GM12892 (cell line): ENCODE results near the gene ZMYND19.

ENCODE experiments used
- POLR2A ChIP-seq: IDR thresholded peaks from 2 replicates; pipeline ENCODE4 v1.6.1; 2011; ENCODE audit warnings: low read depth, low read length, control low read depth
- POLR2AphosphoS5 ChIP-seq: IDR thresholded peaks from 2 replicates; pipeline ENCODE4 v1.6.1; 2011; ENCODE audit warnings: low read depth, low read length, control low read depth

DNA sequence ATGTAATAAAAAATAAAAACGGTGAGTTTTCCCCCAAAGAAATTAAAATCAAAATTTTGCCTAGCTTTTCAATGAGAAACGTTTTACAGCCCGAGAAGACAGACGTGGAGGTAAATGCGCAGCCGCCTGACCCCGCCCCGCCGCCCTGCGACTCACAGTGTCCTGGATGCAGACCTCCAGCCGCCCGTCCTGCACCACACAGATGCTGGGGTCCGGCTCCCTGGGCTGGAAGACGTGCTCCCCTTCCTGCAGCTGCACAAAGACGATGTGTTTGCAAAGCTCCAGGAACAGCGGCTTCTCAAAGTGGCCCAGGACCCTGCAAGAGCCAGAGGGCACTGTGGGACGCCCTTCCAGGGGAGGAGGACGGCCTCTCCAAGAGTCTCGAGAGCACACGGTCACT is 47.8 kb downstream of the ZMYND19 start:
- no peak for TF ChIP-seq POLR2AphosphoS5
- TF ChIP-seq POLR2A = no peak
